SK-N-SH treated with all-trans-retinoic acid at 6 μM for 48 hours (cell line): ENCODE data around the gene PARD3B.
A peak's percentile ranks its signal among the peaks of the same experiment; 100 is the strongest.

Source experiments
- ATAC-seq: fragments of 200-7000 bp; cut with Tn5 transposase; 3 replicates; pipeline ENCODE4 v1.9.1; 2020; ENCODE audit warnings: mild to moderate bottlenecking, moderate library complexity
- ARNTL ChIP-seq: fragments of 450-650 bp; formaldehyde crosslinking; IDR thresholded peaks from 2 replicates; pipeline ENCODE4 v1.5.0; 2020; ENCODE audit warnings: low read depth, mild to moderate bottlenecking, moderate library complexity, borderline replicate concordance
- BACH2 ChIP-seq: fragments of 250-450 bp; sonication (Bioruptor Pico); IDR thresholded peaks from 2 replicates; pipeline ENCODE4 v1.9.0; 2021; ENCODE audit warnings: mild to moderate bottlenecking, borderline replicate concordance
- ESRRG ChIP-seq: fragments of 250-450 bp; sonication (Bioruptor Pico); IDR thresholded peaks from 2 replicates; pipeline ENCODE4 v1.6.1; 2021; ENCODE audit warnings: mild to moderate bottlenecking
- ISL1 ChIP-seq: fragments of 250-450 bp; sonication (Bioruptor Pico); IDR thresholded peaks from 2 replicates; pipeline ENCODE4 v2.1.2; 2022; ENCODE audit warnings: mild to moderate bottlenecking, moderate library complexity
- OSR1 ChIP-seq: fragments of 250-450 bp; sonication (Bioruptor Pico); IDR thresholded peaks from 2 replicates; pipeline ENCODE4 v1.8.0; 2022; ENCODE audit warnings: moderate library complexity, mild to moderate bottlenecking, inconsistent platforms
- RARB ChIP-seq: fragments of 250-450 bp; sonication (Bioruptor Pico); IDR thresholded peaks from 2 replicates; pipeline ENCODE4 v1.8.0; 2021; ENCODE audit warnings: mild to moderate bottlenecking, moderate library complexity
- SNAI2 ChIP-seq: fragments of 250-450 bp; sonication (Bioruptor Pico); IDR thresholded peaks from 2 replicates; pipeline ENCODE4 v1.5.0; 2020; ENCODE audit warnings: mild to moderate bottlenecking, moderate library complexity
- TCF4 ChIP-seq: fragments of 250-450 bp; sonication (Bioruptor Pico); IDR thresholded peaks from 2 replicates; pipeline ENCODE4 v1.8.0; 2021; ENCODE audit warnings: mild to moderate bottlenecking, moderate library complexity, borderline replicate concordance
- TOX ChIP-seq: fragments of 250-450 bp; sonication (Bioruptor Pico); IDR thresholded peaks from 2 replicates; pipeline ENCODE4 v1.8.0; 2021; ENCODE audit warnings: mild to moderate bottlenecking, moderate library complexity, borderline replicate concordance
- ZC3H10 ChIP-seq: fragments of 250-450 bp; sonication (Bioruptor Pico); IDR thresholded peaks from 2 replicates; pipeline ENCODE4 v1.5.1; 2021; ENCODE audit warnings: mild to moderate bottlenecking, moderate library complexity
- ZFP3 ChIP-seq: fragments of 250-450 bp; sonication (Bioruptor Pico); IDR thresholded peaks from 2 replicates; pipeline ENCODE4 v1.5.0; 2020; ENCODE audit warnings: mild to moderate bottlenecking, moderate library complexity
- ZFP30 ChIP-seq: fragments of 450-650 bp; formaldehyde crosslinking; IDR thresholded peaks from 2 replicates; pipeline ENCODE4 v1.5.0; 2022; ENCODE audit warnings: mild to moderate bottlenecking, moderate library complexity
- ZNF70 ChIP-seq: fragments of 450-650 bp; formaldehyde crosslinking; IDR thresholded peaks from 2 replicates; pipeline ENCODE4 v1.5.0; 2020; ENCODE audit warnings: mild to moderate bottlenecking, moderate library complexity
- ZNF8 ChIP-seq: fragments of 450-650 bp; formaldehyde crosslinking; IDR thresholded peaks from 2 replicates; pipeline ENCODE4 v1.5.0; 2020; ENCODE audit warnings: mild to moderate bottlenecking, moderate library complexity
- TF ChIP-seq, protein P1 (sequence below): fragments of 250-450 bp; sonication (Bioruptor Pico); IDR thresholded peaks from 2 replicates; pipeline ENCODE4 v1.8.0; 2021; ENCODE audit warnings: low read depth, mild to moderate bottlenecking, moderate library complexity, borderline replicate concordance
- TF ChIP-seq, protein P2 (sequence below): fragments of 250-450 bp; sonication (Bioruptor Pico); IDR thresholded peaks from 2 replicates; pipeline ENCODE4 v1.5.0; 2020; ENCODE audit warnings: mild to moderate bottlenecking, moderate library complexity
- TF ChIP-seq, protein P3 (sequence below): fragments of 250-450 bp; sonication (Bioruptor Pico); IDR thresholded peaks from 2 replicates; pipeline ENCODE4 v1.5.1; 2020; ENCODE audit warnings: low read depth, mild to moderate bottlenecking, moderate library complexity
- TF ChIP-seq, protein P4 (sequence below): fragments of 250-450 bp; sonication (Bioruptor Pico); IDR thresholded peaks from 2 replicates; pipeline ENCODE4 v1.8.0; 2020; ENCODE audit warnings: mild to moderate bottlenecking, moderate library complexity, borderline replicate concordance

Gene PARD3B

DNA sequence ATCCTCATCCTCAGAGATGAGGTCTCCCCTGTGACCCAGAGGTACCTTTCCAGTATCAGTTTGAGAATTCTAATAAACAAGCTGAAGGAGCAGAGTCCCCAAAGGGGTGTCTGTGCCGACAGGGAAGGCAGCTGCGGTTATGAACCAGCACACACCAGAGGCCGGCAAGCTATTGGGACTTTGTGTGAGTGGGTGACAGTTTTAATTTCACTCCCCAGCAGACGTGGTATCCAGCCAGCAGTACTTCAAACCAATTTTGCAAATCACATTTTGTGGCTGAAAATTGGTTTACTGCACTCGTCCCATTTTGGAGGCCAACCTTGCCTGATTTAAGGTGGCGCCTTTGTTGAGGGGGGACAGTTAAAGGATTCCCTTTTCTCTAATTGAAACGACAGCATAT lies 1034.1 kb downstream of the PARD3B start (continued):
- TF ChIP-seq, protein P1, sequence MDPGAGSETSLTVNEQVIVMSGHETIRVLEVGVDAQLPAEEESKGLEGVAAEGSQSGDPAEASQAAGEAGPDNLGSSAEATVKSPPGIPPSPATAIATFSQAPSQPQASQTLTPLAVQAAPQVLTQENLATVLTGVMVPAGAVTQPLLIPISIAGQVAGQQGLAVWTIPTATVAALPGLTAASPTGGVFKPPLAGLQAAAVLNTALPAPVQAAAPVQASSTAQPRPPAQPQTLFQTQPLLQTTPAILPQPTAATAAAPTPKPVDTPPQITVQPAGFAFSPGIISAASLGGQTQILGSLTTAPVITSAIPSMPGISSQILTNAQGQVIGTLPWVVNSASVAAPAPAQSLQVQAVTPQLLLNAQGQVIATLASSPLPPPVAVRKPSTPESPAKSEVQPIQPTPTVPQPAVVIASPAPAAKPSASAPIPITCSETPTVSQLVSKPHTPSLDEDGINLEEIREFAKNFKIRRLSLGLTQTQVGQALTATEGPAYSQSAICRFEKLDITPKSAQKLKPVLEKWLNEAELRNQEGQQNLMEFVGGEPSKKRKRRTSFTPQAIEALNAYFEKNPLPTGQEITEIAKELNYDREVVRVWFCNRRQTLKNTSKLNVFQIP (CRISPR knock-in tag) = no peak
- TF ChIP-seq TCF4 (CRISPR knock-in tag) (no peak), SNAI2 (no peak)
- TF ChIP-seq, protein P2, sequence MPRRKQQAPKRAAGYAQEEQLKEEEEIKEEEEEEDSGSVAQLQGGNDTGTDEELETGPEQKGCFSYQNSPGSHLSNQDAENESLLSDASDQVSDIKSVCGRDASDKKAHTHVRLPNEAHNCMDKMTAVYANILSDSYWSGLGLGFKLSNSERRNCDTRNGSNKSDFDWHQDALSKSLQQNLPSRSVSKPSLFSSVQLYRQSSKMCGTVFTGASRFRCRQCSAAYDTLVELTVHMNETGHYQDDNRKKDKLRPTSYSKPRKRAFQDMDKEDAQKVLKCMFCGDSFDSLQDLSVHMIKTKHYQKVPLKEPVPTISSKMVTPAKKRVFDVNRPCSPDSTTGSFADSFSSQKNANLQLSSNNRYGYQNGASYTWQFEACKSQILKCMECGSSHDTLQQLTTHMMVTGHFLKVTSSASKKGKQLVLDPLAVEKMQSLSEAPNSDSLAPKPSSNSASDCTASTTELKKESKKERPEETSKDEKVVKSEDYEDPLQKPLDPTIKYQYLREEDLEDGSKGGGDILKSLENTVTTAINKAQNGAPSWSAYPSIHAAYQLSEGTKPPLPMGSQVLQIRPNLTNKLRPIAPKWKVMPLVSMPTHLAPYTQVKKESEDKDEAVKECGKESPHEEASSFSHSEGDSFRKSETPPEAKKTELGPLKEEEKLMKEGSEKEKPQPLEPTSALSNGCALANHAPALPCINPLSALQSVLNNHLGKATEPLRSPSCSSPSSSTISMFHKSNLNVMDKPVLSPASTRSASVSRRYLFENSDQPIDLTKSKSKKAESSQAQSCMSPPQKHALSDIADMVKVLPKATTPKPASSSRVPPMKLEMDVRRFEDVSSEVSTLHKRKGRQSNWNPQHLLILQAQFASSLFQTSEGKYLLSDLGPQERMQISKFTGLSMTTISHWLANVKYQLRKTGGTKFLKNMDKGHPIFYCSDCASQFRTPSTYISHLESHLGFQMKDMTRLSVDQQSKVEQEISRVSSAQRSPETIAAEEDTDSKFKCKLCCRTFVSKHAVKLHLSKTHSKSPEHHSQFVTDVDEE (CRISPR knock-in tag) = no peak
- TF ChIP-seq, all 23 proteins: peak for 0

DNA sequence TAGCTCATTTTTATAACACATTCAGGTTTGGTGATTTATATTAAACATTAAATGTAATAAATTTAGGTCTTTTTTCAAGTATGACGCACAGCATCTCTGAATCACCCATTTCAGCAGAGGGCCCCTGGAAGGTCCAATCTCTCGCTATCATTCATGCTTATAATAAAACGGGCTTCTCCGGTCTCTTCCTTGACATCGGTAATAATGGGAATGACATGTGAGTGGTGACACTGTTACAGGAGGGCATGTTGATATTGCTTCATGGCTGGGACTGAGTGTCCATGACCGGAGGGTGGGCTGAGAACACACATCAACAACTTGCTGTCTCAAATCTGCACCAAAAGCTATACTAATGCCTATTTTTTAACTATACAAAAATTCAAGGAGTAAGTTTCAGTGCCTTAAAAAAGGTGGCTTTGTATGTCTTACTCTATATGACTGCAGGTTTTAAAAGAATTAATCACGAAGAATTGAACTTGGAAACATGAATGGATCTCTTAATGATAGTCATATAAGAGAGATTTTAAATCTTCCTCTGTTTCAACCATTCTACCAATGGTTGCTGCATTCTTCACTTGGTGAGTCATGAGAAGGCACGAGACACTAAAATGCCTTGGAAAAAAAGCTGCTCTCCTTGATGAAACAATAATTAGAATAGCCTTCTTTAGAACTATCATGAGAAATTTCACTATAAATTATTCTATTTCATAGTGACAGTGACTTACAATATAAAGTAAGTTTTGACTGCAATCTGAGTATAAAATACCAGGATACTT lies 1035.1 kb downstream of the PARD3B start:
- peak; percentile 79 for ATAC-seq

DNA sequence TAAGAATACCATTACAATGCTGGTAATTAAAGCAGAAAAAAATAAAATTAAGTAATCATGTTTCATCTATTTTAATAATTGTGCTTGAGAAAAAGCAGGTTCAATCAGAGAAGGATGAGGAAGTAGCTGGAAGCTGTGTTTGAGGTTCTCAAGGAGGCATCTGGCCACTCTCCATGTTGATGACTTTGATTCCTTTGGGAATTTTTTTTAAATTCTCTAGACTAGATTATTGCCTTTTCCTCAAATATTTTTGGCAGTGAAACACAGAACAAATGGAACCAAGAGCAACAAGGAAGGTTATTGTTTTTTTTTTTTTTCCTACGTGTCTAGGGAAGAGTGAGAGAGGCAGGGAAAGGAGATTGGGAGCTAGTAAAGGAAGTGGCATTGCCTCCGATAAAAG lies 1037.1 kb downstream of the PARD3B start:
- no peak for ATAC-seq
- TF ChIP-seq OSR1 (CRISPR knock-in tag) = no peak
- no peak for TF ChIP-seq RARB (CRISPR knock-in tag)
- TF ChIP-seq, protein P2 (CRISPR knock-in tag) = no peak
- TF ChIP-seq ESRRG (CRISPR knock-in tag) = no peak
- no peak for TF ChIP-seq ARNTL (CRISPR knock-in tag)
- no peak for TF ChIP-seq ZFP30 (CRISPR knock-in tag)
- TF ChIP-seq SNAI2 = no peak
- TF ChIP-seq ZNF8 (CRISPR knock-in tag) = no peak
- TF ChIP-seq, protein P3, sequence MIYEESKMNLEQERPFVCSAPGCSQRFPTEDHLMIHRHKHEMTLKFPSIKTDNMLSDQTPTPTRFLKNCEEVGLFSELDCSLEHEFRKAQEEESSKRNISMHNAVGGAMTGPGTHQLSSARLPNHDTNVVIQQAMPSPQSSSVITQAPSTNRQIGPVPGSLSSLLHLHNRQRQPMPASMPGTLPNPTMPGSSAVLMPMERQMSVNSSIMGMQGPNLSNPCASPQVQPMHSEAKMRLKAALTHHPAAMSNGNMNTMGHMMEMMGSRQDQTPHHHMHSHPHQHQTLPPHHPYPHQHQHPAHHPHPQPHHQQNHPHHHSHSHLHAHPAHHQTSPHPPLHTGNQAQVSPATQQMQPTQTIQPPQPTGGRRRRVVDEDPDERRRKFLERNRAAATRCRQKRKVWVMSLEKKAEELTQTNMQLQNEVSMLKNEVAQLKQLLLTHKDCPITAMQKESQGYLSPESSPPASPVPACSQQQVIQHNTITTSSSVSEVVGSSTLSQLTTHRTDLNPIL = no peak

More for the DNA sequence above, 1035.1 kb downstream of the PARD3B start:
- TF ChIP-seq BACH2 (CRISPR knock-in tag) = no peak
- no peak for TF ChIP-seq TOX
- no peak for TF ChIP-seq ARNTL (CRISPR knock-in tag)
- TF ChIP-seq, protein P2 (CRISPR knock-in tag) = no peak
- no peak for TF ChIP-seq ZFP30 (CRISPR knock-in tag)
- TF ChIP-seq SNAI2 = no peak
- no peak for TF ChIP-seq ZNF70 (CRISPR knock-in tag)
- TF ChIP-seq, protein P1 (CRISPR knock-in tag) = no peak
- no peak for TF ChIP-seq TCF4 (CRISPR knock-in tag)
- no peak for TF ChIP-seq RARB (CRISPR knock-in tag)
- no peak for TF ChIP-seq ISL1 (CRISPR knock-in tag)
- TF ChIP-seq ZFP3 (CRISPR knock-in tag) = no peak
- TF ChIP-seq ZC3H10 = no peak
- TF ChIP-seq, protein P4, sequence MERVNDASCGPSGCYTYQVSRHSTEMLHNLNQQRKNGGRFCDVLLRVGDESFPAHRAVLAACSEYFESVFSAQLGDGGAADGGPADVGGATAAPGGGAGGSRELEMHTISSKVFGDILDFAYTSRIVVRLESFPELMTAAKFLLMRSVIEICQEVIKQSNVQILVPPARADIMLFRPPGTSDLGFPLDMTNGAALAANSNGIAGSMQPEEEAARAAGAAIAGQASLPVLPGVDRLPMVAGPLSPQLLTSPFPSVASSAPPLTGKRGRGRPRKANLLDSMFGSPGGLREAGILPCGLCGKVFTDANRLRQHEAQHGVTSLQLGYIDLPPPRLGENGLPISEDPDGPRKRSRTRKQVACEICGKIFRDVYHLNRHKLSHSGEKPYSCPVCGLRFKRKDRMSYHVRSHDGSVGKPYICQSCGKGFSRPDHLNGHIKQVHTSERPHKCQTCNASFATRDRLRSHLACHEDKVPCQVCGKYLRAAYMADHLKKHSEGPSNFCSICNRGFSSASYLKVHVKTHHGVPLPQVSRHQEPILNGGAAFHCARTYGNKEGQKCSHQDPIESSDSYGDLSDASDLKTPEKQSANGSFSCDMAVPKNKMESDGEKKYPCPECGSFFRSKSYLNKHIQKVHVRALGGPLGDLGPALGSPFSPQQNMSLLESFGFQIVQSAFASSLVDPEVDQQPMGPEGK (CRISPR knock-in tag) = no peak
